ENCODE measurements around the gene GATA5. TPM values are rescaled to one million over a fixed set of nuclear protein-coding genes. Genes with fewer than 3 reads are reported as not detected.

The GATA5 gene
- total RNA-seq, 3 donors from 2014 or later = 0.73 TPM; not detected in 2

DNA sequence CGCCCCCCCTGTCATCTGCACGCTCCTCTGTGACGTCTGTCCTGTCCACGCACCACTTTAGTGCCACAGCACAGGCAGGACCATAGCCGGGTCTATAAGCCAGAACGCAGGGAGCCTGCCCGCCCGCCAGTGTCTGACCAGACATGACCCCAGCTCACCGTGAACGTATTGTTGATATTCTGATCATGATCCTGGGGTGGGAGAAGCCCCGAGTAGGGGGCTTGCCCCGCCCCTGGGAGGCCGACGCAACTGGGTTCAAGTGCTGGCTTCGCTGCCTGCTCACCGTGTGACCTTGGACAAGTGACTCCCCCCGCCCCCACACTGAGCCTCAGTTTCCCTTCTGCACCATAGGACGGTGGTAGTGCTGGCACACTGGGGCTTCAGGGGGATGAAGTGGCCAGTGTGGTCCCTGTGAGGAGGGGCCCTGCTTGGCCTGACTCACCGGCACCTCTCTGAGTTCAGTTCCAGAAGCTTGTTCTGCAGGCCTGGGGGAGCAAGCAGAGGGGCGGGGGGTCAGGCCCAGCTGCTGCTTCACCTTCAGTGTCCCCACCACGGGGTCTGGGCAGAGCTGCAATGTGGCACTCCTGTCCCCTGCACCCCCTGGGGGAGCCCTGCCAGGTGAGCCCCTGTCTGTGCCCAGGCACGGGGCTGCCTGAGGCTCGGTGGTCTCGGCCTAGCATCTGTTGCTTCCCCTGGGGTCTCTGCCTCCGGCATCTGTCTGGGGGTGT is 57.6 kb downstream of the GATA5 start:
- no peak for DNase-seq (ENCODE audit: low spot score in 2 of 2)
- TF ChIP-seq POLR2A (IDR thresholded peaks at IDR 0.05) (no peak), POLR2AphosphoS5 (IDR thresholded peaks at IDR 0.05) (no peak)
- TF ChIP-seq, protein P1, sequence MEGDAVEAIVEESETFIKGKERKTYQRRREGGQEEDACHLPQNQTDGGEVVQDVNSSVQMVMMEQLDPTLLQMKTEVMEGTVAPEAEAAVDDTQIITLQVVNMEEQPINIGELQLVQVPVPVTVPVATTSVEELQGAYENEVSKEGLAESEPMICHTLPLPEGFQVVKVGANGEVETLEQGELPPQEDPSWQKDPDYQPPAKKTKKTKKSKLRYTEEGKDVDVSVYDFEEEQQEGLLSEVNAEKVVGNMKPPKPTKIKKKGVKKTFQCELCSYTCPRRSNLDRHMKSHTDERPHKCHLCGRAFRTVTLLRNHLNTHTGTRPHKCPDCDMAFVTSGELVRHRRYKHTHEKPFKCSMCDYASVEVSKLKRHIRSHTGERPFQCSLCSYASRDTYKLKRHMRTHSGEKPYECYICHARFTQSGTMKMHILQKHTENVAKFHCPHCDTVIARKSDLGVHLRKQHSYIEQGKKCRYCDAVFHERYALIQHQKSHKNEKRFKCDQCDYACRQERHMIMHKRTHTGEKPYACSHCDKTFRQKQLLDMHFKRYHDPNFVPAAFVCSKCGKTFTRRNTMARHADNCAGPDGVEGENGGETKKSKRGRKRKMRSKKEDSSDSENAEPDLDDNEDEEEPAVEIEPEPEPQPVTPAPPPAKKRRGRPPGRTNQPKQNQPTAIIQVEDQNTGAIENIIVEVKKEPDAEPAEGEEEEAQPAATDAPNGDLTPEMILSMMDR (IDR thresholded peaks at IDR 0.05) = no peak
- H3K4me3 ChIP-seq = no peak overlapping the region
- H3K9me3 ChIP-seq = no peaks in the 10 kb centered on the region
- no peaks in the 10 kb centered on the region for H3K36me3 ChIP-seq
- peaks cover 0 to 9% of the 10 kb centered on the region in 2 donors for H3K27me3 ChIP-seq
- intact Hi-C loops (cut with DNase I; ENCODE audit: low total_unique reads) = no loop called here
- no peak overlapping the region for H3K27ac ChIP-seq
- no peaks in the 10 kb centered on the region for H3K4me1 ChIP-seq

DNA sequence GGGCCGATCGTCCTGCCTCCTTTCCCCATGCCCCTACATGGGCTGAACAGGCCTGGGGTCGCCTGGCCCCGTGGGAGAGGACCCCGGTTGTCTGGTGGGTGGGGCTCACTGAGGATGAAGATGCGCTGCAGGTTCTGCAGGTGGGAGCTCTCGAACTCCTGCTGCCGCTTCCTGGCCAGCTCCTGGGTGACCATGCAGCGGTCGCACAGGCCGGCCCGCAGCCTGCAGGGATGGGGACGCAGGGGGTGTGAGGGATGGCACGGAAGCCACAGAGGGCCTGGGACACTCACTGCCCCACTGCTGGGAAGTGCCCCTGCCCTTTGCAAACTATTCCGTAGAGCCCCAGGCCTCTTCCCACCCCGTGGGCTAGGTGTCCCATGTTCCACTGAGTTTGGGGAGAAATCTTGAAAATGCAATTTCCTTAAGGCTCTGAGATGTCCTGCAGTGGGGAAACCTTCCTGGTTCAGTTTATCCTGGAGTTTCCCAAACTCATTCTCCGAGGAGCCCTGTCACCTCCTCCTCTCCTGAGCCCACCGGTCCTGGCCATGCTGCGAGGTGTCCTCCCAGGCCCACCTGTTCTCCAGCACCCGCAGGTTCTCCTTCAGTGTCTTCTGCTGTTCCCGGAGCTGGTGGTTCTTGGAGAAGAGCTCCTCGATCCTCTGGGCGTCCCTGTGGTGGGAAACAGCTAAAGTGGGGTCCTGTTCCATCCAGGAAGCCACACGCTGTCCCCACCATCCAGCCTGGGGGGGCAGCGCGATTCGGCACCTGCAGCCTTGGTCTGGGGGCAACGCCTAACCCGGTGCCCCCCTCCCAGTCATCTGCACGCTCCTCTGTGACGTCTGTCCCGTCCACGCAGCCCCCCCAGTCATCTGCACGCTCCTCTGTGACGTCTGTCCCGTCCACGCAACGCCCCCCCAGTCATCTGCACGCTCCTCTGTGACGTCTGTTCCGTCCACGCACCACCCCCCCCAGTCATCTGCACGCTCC is 58.9 kb downstream of the GATA5 start:
- Histone ChIP-seq H3K27ac (no peak overlapping the region), H3K27me3 (peaks cover 0 to 4% of the 10 kb centered on the region in 2 donors), H3K4me1 (no peaks in the 10 kb centered on the region), H3K36me3 (no peaks in the 10 kb centered on the region), H3K9me3 (no peaks in the 10 kb centered on the region), H3K4me3 (no peak overlapping the region)
- intact Hi-C loops (cut with DNase I; ENCODE audit: low total_unique reads) = no loop called here
- DNase-seq (ENCODE audit: low spot score in 2 of 2) = no peak
- no peak for TF ChIP-seq POLR2AphosphoS5 (IDR thresholded peaks at IDR 0.05)

DNA sequence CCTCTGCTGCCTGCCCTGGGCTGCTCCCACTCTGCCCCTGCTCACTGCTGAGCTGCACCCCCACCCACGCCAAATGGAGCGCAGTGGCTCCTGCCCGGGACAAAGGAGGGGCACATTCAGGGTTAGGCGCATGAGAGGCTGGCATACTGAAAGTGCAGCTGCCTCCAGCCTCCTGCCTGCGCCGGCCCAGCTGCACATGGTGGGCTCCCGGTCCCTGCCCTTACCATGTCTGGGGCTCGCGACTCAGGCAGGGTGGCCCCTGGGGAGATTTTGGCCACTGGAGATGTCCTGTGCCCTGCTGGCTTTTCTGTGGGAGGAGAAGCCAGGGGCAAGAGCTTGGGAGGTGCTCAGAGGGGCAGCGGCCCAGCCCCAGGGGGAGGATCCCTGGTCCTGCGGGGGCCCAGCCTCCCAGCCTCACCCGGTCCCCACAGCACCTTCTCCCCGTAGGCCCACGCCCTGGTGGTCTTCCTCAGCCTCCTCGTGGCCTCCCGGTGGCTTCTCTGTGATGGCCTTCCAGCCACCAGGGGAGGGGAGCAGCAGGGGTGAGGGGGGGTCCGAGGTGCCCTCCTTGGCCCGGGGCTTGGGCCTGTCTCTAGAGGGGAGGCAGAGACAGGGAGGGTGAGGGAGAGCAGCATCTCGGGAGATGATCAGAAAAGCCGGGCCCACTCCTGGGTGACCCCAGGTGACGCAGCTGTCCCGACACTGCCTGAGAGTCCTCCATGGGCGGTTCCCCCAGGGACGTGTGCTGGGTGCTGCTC is 60.3 kb downstream of the GATA5 start:
- TF ChIP-seq POLR2A (IDR thresholded peaks at IDR 0.05) (no peak), POLR2AphosphoS5 (IDR thresholded peaks at IDR 0.05) (no peak)
- TF ChIP-seq, protein P1 (IDR thresholded peaks at IDR 0.05) = no peak
- H3K4me3 ChIP-seq = no peak overlapping the region
- intact Hi-C loops (cut with DNase I; ENCODE audit: low total_unique reads) = no loop called here
- H3K36me3 ChIP-seq = no peaks in the 10 kb centered on the region
- H3K27me3 ChIP-seq = peaks cover 0 to 4% of the 10 kb centered on the region in 2 donors
- no peaks in the 10 kb centered on the region for H3K9me3 ChIP-seq
- H3K4me1 ChIP-seq = peaks cover 0 to 1% of the 10 kb centered on the region in 2 donors
- DNase-seq (ENCODE audit: low spot score in 2 of 2) = no peak
- H3K27ac ChIP-seq = no peak overlapping the region

DNA sequence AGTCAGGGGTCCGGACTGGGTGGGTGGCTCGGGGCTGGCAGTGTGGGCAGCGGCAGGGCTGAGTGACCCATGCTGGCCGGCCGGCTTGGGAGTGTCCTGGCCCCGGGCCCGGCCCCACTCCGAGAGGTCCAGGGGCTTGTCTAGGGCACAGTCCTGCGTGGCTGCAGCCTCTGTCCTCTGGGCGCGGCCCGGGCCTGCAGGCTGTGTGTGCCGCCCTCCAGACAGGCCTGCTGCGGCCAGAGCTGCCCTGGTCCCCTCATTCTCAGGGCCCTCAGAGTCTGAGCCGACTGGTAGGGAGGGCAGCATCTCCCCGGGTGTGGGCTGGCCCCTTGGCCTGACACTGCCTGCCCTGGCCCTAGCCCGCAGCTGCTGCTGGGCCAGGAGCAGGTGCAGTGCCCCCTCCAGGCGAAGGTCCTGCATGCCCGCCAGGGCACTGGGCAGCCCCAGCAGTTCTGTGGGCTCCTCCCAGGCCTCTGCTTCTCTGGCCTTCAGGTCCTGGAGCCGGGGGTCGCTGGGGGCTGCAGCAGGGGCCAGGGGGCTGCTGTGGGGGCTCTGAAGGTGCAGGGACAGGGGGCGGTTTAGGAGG is 61.8 kb downstream of the GATA5 start:
- no peak for DNase-seq (ENCODE audit: low spot score in 2 of 2)
- intact Hi-C loops (cut with DNase I; ENCODE audit: low total_unique reads) = no loop called here
- Histone ChIP-seq H3K4me1 (peaks cover 0 to 17% of the 10 kb centered on the region in 2 donors), H3K36me3 (no peaks in the 10 kb centered on the region), H3K27ac (no peak overlapping the region), H3K9me3 (no peaks in the 10 kb centered on the region), H3K4me3 (no peak overlapping the region), H3K27me3 (peaks cover 0 to 4% of the 10 kb centered on the region in 2 donors)
- TF ChIP-seq, protein P1 (IDR thresholded peaks at IDR 0.05) = no peak
- no peak for TF ChIP-seq POLR2AphosphoS5 (IDR thresholded peaks at IDR 0.05)
- TF ChIP-seq POLR2A (IDR thresholded peaks at IDR 0.05) = no peak

Other genes with a start within 250 kb of the GATA5 start
- gene OSBPL2, start 237.5 kb downstream of the GATA5 start, total RNA-seq = 10 to 100 TPM; 25.0 to 46.1 (median 38.0) TPM
- gene ADRM1, start 173.0 kb downstream of the GATA5 start, total RNA-seq = 100 to 1,000 TPM in 2 of 3 donors, 10 to 100 TPM in 1; 80.2 to 131 (median 105) TPM
- 100 to 1,000 TPM in 1 of 3 donors, 10 to 100 TPM in 2; 16.6 to 114 (median 53.3) TPM for gene LAMA5, start 108.7 kb downstream of the GATA5 start, total RNA-seq
- gene RPS21, start 88.9 kb downstream of the GATA5 start, total RNA-seq = 1,000 to 10,000 TPM; 1,723 to 3,116 (median 2,974) TPM
- gene CABLES2, start 68.7 kb downstream of the GATA5 start, total RNA-seq = 1 to 10 TPM; 1.8 to 3.2 (median 2.9) TPM
- gene RBBP8NL, start 48.5 kb downstream of the GATA5 start, total RNA-seq = 1 to 10 TPM in 2 of 3 donors, not detected in 1; 2.0 to 4.0 TPM
- 10 to 100 TPM in 2 of 3 donors, 1 to 10 TPM in 1; 8.8 to 26.5 (median 15.4) TPM for gene SLCO4A1, start 166.5 kb upstream of the GATA5 start, total RNA-seq
- under 1 TPM in 1 of 3 donors, not detected in 2; under 0.01 TPM for gene NTSR1, start 232.8 kb upstream of the GATA5 start, total RNA-seq